ENCODE data around the gene CSMD2. TPM values are rescaled to one million over a fixed set of nuclear protein-coding genes. Genes with fewer than 3 reads are reported as not detected.
A peak's percentile ranks its signal among the peaks of the same experiment; 100 is the strongest.

Gene CSMD2
- total and polyA plus RNA-seq, 2 of the 4 experiments (the other 2 are of a cell fraction): under 0.01 to 0.36 TPM

DNA sequence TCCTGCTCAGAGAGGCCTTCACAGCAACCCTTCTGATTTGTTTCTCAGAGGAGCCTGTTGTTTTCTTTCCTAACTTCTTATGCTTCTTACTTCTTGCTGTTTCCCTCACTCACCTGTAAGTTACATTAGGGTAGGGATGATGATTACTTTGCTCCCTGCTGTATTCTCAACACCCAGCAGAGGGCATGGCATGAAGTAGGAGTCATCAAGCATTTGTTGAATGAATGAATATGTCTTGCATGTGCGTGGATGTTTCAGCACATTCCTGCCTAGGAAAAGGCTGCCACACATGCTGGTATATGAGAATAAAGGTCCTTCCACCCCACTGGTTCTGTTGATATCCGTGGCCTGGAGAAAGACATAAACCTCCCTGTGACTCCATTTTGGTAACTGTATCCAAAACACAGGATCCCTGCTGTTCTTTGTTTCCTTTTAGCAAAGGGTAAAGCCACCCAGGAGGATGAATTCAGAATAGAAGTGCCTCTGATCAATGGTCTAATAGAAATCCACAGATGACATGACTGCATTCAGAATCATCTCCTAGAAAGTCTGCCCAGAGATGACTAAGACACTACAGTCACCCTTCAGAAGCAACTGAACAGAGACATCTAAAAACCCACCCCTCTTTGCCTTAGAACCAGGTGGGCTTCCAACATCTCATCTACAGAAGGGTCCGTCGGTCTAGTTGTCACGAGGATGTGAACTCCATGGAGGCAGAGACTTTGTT is 523.8 kb downstream of the CSMD2 start:
- intact Hi-C loops (cut with micrococcal nuclease): no loop called here
- H2AK5ac ChIP-seq (ENCODE audit: low read depth, low read length): no peak overlapping the region
- ATAC-seq (ENCODE audit: low read depth): peak; percentile 53; the same call in 1 of the 2 replicates

More for the DNA sequence above, 523.8 kb downstream of the CSMD2 start:
- no peak overlapping the region for H3K27ac ChIP-seq (ENCODE audit: insufficient read depth, low read length)
- no peaks in the 10 kb centered on the region for H3K79me1 ChIP-seq (ENCODE audit: low read depth in 1 of 2, low read length in 2 of 2)
- POLR2A ChIA-PET (ENCODE audit: unreplicated experiment): no interaction called here
- no peak overlapping the region for H4K5ac ChIP-seq (ENCODE audit: low read depth, low read length)
- CTCF ChIA-PET: no interaction called here
- no peak overlapping the region for H3K4ac ChIP-seq (ENCODE audit: low read depth, low read length)
- no peak overlapping the region for H4K8ac ChIP-seq (ENCODE audit: low read depth in 2 of 2, low read length in 2 of 2)
- H2AFZ ChIP-seq (replicated peaks; ENCODE audit: low read length, poor library complexity): no peak overlapping the region
- no peak for TF ChIP-seq MAZ (IDR thresholded peaks at IDR 0.05; ENCODE audit: borderline replicate concordance, low read depth, low read length)
- TF ChIP-seq CHD1 (IDR thresholded peaks at IDR 0.05; ENCODE audit: low read depth, low read length): no peak
- no peak for TF ChIP-seq RFX5 (IDR thresholded peaks at IDR 0.05; ENCODE audit: low read depth, low read length)
- TF ChIP-seq, protein P1, sequence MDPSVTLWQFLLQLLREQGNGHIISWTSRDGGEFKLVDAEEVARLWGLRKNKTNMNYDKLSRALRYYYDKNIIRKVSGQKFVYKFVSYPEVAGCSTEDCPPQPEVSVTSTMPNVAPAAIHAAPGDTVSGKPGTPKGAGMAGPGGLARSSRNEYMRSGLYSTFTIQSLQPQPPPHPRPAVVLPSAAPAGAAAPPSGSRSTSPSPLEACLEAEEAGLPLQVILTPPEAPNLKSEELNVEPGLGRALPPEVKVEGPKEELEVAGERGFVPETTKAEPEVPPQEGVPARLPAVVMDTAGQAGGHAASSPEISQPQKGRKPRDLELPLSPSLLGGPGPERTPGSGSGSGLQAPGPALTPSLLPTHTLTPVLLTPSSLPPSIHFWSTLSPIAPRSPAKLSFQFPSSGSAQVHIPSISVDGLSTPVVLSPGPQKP (IDR thresholded peaks at IDR 0.05; ENCODE audit: borderline replicate concordance, low read depth, low read length): no peak
- TF ChIP-seq MAFK (IDR thresholded peaks at IDR 0.05; ENCODE audit: low read depth, low read length): no peak
- TF ChIP-seq, protein P2, sequence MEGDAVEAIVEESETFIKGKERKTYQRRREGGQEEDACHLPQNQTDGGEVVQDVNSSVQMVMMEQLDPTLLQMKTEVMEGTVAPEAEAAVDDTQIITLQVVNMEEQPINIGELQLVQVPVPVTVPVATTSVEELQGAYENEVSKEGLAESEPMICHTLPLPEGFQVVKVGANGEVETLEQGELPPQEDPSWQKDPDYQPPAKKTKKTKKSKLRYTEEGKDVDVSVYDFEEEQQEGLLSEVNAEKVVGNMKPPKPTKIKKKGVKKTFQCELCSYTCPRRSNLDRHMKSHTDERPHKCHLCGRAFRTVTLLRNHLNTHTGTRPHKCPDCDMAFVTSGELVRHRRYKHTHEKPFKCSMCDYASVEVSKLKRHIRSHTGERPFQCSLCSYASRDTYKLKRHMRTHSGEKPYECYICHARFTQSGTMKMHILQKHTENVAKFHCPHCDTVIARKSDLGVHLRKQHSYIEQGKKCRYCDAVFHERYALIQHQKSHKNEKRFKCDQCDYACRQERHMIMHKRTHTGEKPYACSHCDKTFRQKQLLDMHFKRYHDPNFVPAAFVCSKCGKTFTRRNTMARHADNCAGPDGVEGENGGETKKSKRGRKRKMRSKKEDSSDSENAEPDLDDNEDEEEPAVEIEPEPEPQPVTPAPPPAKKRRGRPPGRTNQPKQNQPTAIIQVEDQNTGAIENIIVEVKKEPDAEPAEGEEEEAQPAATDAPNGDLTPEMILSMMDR (conservative IDR thresholded peaks at IDR 0.05; ENCODE audit: low read depth, low read length): peak; percentile 33; the same call in 1 of the 2 replicates
- TF ChIP-seq FOS (IDR thresholded peaks at IDR 0.05; ENCODE audit: low read depth, low read length): no peak
- no peak for TF ChIP-seq POLR2A (IDR thresholded peaks at IDR 0.05; ENCODE audit: low read depth, low read length)
- peak; percentile 23; the same call in 1 of the 2 replicates for TF ChIP-seq RAD21 (IDR thresholded peaks at IDR 0.05; ENCODE audit: low read length)
- H3K9me1 ChIP-seq (ENCODE audit: insufficient read depth, low read length): no peaks in the 10 kb centered on the region
- no peaks in the 10 kb centered on the region; the same call in 1 of the 2 replicates for H3K4me1 ChIP-seq (ENCODE audit: control insufficient read depth, insufficient read depth, low read length)
- no peaks in the 10 kb centered on the region for H3K36me3 ChIP-seq (ENCODE audit: control insufficient read depth, insufficient read depth, low read length)
- no peak overlapping the region for H3K23ac ChIP-seq (ENCODE audit: low read depth, low read length)
- H2BK20ac ChIP-seq (ENCODE audit: low read depth, low read length): no peak overlapping the region
- in situ Hi-C loops (cut with MboI; ENCODE audit: low sequenced_read_pairs) (no loop called here), dilution Hi-C loops (cut with HindIII; ENCODE audit: low sequenced_read_pairs, unreplicated experiment) (no loop called here)
- H3K9ac ChIP-seq (ENCODE audit: low read depth, low read length): no peak overlapping the region
- H3K4me2 ChIP-seq (ENCODE audit: low read depth, low read length): no peak overlapping the region
- BruUV-seq (replicated peaks): no TSS peak
- H3K14ac ChIP-seq (replicated peaks; ENCODE audit: low read depth, low read length): no peak overlapping the region
- no peak overlapping the region for H2BK5ac ChIP-seq (ENCODE audit: low read depth, low read length, poor library complexity, severe bottlenecking)
- WGBS, 2 experiments (ENCODE audit: extremely low coverage in 2 of 2, insufficient read length in 1 of 2): no CpG with 5 or more reads among the region's 5 CpGs
- H2AK9ac ChIP-seq (replicated peaks; ENCODE audit: low read depth, low read length, poor library complexity): no peak overlapping the region
- no peak overlapping the region for H3K18ac ChIP-seq (ENCODE audit: low read depth, low read length)
- no peak overlapping the region for H4K91ac ChIP-seq (ENCODE audit: insufficient read depth, low read depth, low read length)
- H3K27me3 ChIP-seq (ENCODE audit: control insufficient read depth, insufficient read depth, low read length): no peaks in the 10 kb centered on the region
- no peaks in the 10 kb centered on the region for H4K20me1 ChIP-seq (ENCODE audit: insufficient read depth, low read length)
- no peaks in the 10 kb centered on the region for H3K9me3 ChIP-seq (ENCODE audit: control insufficient read depth, insufficient read depth, low read length)
- H2BK15ac ChIP-seq (ENCODE audit: low read depth, low read length): no peak overlapping the region
- peak; percentile 14 for DNase-seq
- no peak overlapping the region for H3K4me3 ChIP-seq (ENCODE audit: insufficient read depth, low read depth, low read length)
- no peak overlapping the region for H3K56ac ChIP-seq (ENCODE audit: extremely low read depth, insufficient read depth, low read length)
- H2BK120ac ChIP-seq (ENCODE audit: low read depth, low read length): no peak overlapping the region
